ENCODE data around the gene TTC23L.

The TTC23L gene

DNA sequence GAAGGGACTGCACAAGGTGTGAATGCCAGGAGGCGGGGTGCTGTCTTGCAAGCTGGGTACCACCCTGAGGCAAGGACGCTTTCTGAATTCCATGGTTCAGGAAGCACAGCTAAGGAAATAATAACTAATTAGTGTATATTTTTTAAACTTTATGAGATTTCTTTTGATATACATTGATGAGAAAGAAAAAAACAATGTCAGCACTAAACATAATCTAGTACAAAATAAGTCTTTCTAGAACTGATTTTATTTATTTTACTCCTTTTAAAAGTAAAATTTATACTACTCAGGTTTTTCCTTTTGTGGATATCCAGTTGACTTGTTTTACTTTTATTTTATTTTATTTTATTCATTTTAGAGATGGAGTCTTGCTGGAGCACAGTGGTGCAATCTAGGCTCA lies 94.0 kb downstream of the TTC23L start:
- Histone ChIP-seq H3K27me3 (replicated peaks; ENCODE audit: insufficient read depth, low read length) (no peaks in the 10 kb centered on the region), H3F3A (ENCODE audit: insufficient read depth, low read length) (peaks cover 10% of the 10 kb centered on the region), H3K4me2 (ENCODE audit: low read depth, low read length) (no peak overlapping the region), H3K27ac (ENCODE audit: low read length) (no peak overlapping the region), H3K36me3 (replicated peaks; ENCODE audit: insufficient read depth, low read length) (0 out of 2 replicates have a peak, but pooled peaks cover 15% of the 10 kb centered on the region), H3K4me3 (ENCODE audit: low read length) (no peak overlapping the region), H3K79me2 (ENCODE audit: low read length) (peaks cover 58% of the 10 kb centered on the region), H3K9ac (ENCODE audit: low read length) (no peak overlapping the region), H3K4me1 (ENCODE audit: low read length) (peaks cover 11% of the 10 kb centered on the region), H4K20me1 (ENCODE audit: insufficient read depth, low read length) (no peaks in the 10 kb centered on the region), H3K9me3 (replicated peaks; ENCODE audit: insufficient read depth, low read length) (no peaks in the 10 kb centered on the region), H2AFZ (ENCODE audit: low read length) (no peak overlapping the region), H3K9me2 (replicated peaks; ENCODE audit: insufficient read depth, low read length) (no peaks in the 10 kb centered on the region)
- TF ChIP-seq, protein P1, sequence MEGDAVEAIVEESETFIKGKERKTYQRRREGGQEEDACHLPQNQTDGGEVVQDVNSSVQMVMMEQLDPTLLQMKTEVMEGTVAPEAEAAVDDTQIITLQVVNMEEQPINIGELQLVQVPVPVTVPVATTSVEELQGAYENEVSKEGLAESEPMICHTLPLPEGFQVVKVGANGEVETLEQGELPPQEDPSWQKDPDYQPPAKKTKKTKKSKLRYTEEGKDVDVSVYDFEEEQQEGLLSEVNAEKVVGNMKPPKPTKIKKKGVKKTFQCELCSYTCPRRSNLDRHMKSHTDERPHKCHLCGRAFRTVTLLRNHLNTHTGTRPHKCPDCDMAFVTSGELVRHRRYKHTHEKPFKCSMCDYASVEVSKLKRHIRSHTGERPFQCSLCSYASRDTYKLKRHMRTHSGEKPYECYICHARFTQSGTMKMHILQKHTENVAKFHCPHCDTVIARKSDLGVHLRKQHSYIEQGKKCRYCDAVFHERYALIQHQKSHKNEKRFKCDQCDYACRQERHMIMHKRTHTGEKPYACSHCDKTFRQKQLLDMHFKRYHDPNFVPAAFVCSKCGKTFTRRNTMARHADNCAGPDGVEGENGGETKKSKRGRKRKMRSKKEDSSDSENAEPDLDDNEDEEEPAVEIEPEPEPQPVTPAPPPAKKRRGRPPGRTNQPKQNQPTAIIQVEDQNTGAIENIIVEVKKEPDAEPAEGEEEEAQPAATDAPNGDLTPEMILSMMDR (IDR thresholded peaks at IDR 0.05; ENCODE audit: low read length) = no peak
- DNase-seq = no peak

DNA sequence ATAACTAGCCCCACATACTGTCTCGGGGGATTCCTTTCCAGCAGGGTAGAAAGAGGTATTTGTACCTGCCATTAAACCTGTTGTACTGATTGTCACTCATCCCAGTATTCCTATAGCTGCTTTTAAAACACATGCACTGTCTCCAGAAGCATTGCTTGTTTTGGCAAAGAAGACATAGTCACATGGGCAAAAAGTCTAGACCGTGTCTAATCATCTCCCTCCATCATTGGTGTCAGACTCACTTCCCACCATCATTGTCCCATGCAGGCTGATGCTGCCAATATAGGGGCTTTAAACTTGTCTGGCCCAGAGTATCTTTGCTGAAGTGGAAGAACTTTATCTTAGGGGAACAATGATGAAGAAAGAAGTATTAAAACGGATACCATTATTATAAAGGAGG lies 103.0 kb downstream of the TTC23L start:
- no peak overlapping the region for H3K27ac ChIP-seq (ENCODE audit: low read length)
- no peaks in the 10 kb centered on the region for H3K27me3 ChIP-seq (replicated peaks; ENCODE audit: insufficient read depth, low read length)
- H3K9me3 ChIP-seq (replicated peaks; ENCODE audit: insufficient read depth, low read length) = no peaks in the 10 kb centered on the region
- peaks cover 7% of the 10 kb centered on the region; the same call in 1 of the 2 replicates for H3K36me3 ChIP-seq (replicated peaks; ENCODE audit: insufficient read depth, low read length)
- no peak overlapping the region for H3K9ac ChIP-seq (ENCODE audit: low read length)
- H3F3A ChIP-seq (ENCODE audit: insufficient read depth, low read length) = no peaks in the 10 kb centered on the region
- no peaks in the 10 kb centered on the region for H3K79me2 ChIP-seq (ENCODE audit: low read length)
- H3K4me3 ChIP-seq (ENCODE audit: low read length) = no peak overlapping the region
- no peaks in the 10 kb centered on the region for H4K20me1 ChIP-seq (ENCODE audit: insufficient read depth, low read length)
- no peaks in the 10 kb centered on the region for H3K9me2 ChIP-seq (replicated peaks; ENCODE audit: insufficient read depth, low read length)
- H3K4me2 ChIP-seq (ENCODE audit: low read depth, low read length) = no peak overlapping the region
- no peak overlapping the region for H2AFZ ChIP-seq (ENCODE audit: low read length)
- no peak for DNase-seq
- TF ChIP-seq, protein P1 (IDR thresholded peaks at IDR 0.05; ENCODE audit: low read length) = no peak
- TF ChIP-seq EZH2 (optimal IDR thresholded peaks at IDR 0.05; ENCODE audit: low read depth, low read length) (no peak), EZH2phosphoT487 (IDR thresholded peaks at IDR 0.05; ENCODE audit: low read length) (no peak)
- H3K4me1 ChIP-seq (ENCODE audit: low read length) = no peaks in the 10 kb centered on the region

DNA sequence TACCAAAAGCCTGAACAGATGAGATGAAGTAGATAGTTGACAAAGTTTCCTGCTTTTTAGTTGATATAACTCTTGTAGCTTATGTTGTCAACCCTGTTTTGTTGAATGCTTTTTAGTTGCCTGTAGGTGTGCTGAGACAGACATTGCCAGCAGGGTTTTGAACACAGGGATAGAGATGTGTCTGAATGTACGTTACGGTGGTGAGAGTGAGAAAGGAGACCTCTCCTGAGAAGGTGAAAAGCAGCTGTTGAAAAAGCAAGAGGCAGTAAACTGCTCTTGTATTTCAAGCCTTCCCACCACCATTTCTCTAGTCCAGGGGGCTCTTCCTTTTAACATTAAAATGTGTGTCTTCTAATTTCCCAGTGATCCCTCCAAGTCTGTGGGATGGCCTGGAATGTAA lies 105.1 kb downstream of the TTC23L start:
- Histone ChIP-seq H2AFZ (ENCODE audit: low read length) (no peak overlapping the region), H4K20me1 (ENCODE audit: insufficient read depth, low read length) (no peaks in the 10 kb centered on the region), H3K79me2 (ENCODE audit: low read length) (no peaks in the 10 kb centered on the region)

More for the DNA sequence above, 105.1 kb downstream of the TTC23L start:
- Histone ChIP-seq H3K36me3 (replicated peaks; ENCODE audit: insufficient read depth, low read length) (peaks cover 3% of the 10 kb centered on the region; the same call in 1 of the 2 replicates), H3K9ac (ENCODE audit: low read length) (no peak overlapping the region), H3K4me2 (ENCODE audit: low read depth, low read length) (no peak overlapping the region), H3K4me1 (ENCODE audit: low read length) (no peaks in the 10 kb centered on the region), H3K27ac (ENCODE audit: low read length) (no peak overlapping the region), H3K9me2 (replicated peaks; ENCODE audit: insufficient read depth, low read length) (no peaks in the 10 kb centered on the region), H3K27me3 (replicated peaks; ENCODE audit: insufficient read depth, low read length) (no peaks in the 10 kb centered on the region), H3K9me3 (replicated peaks; ENCODE audit: insufficient read depth, low read length) (no peaks in the 10 kb centered on the region), H3F3A (ENCODE audit: insufficient read depth, low read length) (no peaks in the 10 kb centered on the region), H3K4me3 (ENCODE audit: low read length) (no peak overlapping the region)
- TF ChIP-seq, protein P1 (IDR thresholded peaks at IDR 0.05; ENCODE audit: low read length) = no peak
- TF ChIP-seq EZH2 (optimal IDR thresholded peaks at IDR 0.05; ENCODE audit: low read depth, low read length) (no peak), EZH2phosphoT487 (IDR thresholded peaks at IDR 0.05; ENCODE audit: low read length) (no peak)
- DNase-seq = no peak

Data from MM.1S (cell line).